WTC11 (cell line): ENCODE results near the gene KRT6A. TPM values are rescaled to one million over a fixed set of nuclear protein-coding genes. Genes with fewer than 3 reads are reported as not detected.

Experiments used
- ATAC-seq: fragments of 200-7000 bp; cut with Tn5 transposase; 2 replicates; pipeline ENCODE4 v1.10.0; 2021; ENCODE audit warnings: mild to moderate bottlenecking, moderate library complexity
- CTCF ChIA-PET: fragments of 300-600 bp; sonication (Branson Sonifier 250); formaldehyde crosslinking; loops from one replicate; lab custom pipeline; 2021; ENCODE audit warnings: antibody characterized with exemption; lab: Charles Lee
- POLR2A ChIA-PET: fragments of 350-600 bp; sonication (Branson Sonifier 250); formaldehyde crosslinking; loops from one replicate; lab custom pipeline; 2021; ENCODE audit warnings: antibody characterized with exemption; lab: Charles Lee
- DNase-seq: peaks from one replicate; pipeline ENCODE4 v3.0.0; 2021; ENCODE audit warnings: low spot score
- H3K27ac Mint-ChIP-seq: 2 replicates; pipeline ENCODE4 v1.8.0; 2021; ENCODE audit warnings: mixed read lengths
- H3K27me3 Mint-ChIP-seq: 2 replicates; pipeline ENCODE4 v1.8.0; 2021; ENCODE audit warnings: low read depth, mild to moderate bottlenecking, moderate library complexity, mixed read lengths
- H3K36me3 Mint-ChIP-seq: 2 replicates; pipeline ENCODE4 v1.8.0; 2021; ENCODE audit warnings: mixed read lengths
- H3K4me1 Mint-ChIP-seq: 2 replicates; pipeline ENCODE4 v1.8.0; 2022; ENCODE audit warnings: mixed read lengths
- H3K4me3 Mint-ChIP-seq: 2 replicates; pipeline ENCODE4 v1.8.0; 2021; ENCODE audit warnings: mild to moderate bottlenecking, moderate library complexity, mixed read lengths
- H3K9me3 Mint-ChIP-seq: 2 replicates; pipeline ENCODE4 v1.8.0; 2021; ENCODE audit warnings: mixed read lengths
- CDX4 ChIP-seq: fragments of 250-450 bp; sonication (Bioruptor Pico); IDR thresholded peaks from 2 replicates; pipeline ENCODE4 v1.9.0; 2021; ENCODE audit warnings: moderate library complexity, mild to moderate bottlenecking, inconsistent platforms, borderline replicate concordance
- CREB1 ChIP-seq: sonication (generic); formaldehyde crosslinking; IDR thresholded peaks from 2 replicates; pipeline ENCODE4 v1.8.0; 2023; ENCODE audit warnings: mild to moderate bottlenecking, missing genetic modification reagents
- CREM ChIP-seq: sonication (generic); formaldehyde crosslinking; IDR thresholded peaks from 2 replicates; pipeline ENCODE4 v1.8.1; 2022; ENCODE audit warnings: mild to moderate bottlenecking, missing genetic modification reagents, moderate library complexity
- CTCF ChIP-seq: fragments of 200-600 bp; IDR thresholded peaks from 2 replicates; pipeline ENCODE4 v1.8.0; 2022; ENCODE audit warnings: antibody characterized with exemption
- ERG ChIP-seq: fragments of 250-450 bp; sonication (Bioruptor Pico); IDR thresholded peaks from 2 replicates; pipeline ENCODE4 v1.8.0; 2021; ENCODE audit warnings: mild to moderate bottlenecking
- FOXJ3 ChIP-seq: sonication (generic); formaldehyde crosslinking; IDR thresholded peaks from 2 replicates; pipeline ENCODE4 v1.9.0; 2021; ENCODE audit warnings: missing genetic modification reagents, mild to moderate bottlenecking, borderline replicate concordance
- FOXP1 ChIP-seq: sonication (generic); formaldehyde crosslinking; IDR thresholded peaks from 2 replicates; pipeline ENCODE4 v1.8.0; 2022; ENCODE audit warnings: missing genetic modification reagents, mild to moderate bottlenecking, moderate library complexity, borderline replicate concordance
- GRHL2 ChIP-seq: fragments of 250-450 bp; sonication (Bioruptor Pico); IDR thresholded peaks from 2 replicates; pipeline ENCODE4 v1.8.0; 2022; ENCODE audit warnings: mild to moderate bottlenecking, moderate library complexity; ENCODE audit not compliant: insufficient replicate concordance, severe bottlenecking
- HMGA2 ChIP-seq: fragments of 250-450 bp; sonication (Bioruptor Pico); IDR thresholded peaks from 2 replicates; pipeline ENCODE4 v1.4.0; 2021; ENCODE audit warnings: mild to moderate bottlenecking, moderate library complexity
- HMGXB4 ChIP-seq: sonication (generic); formaldehyde crosslinking; IDR thresholded peaks from 2 replicates; pipeline ENCODE4 v1.8.1; 2023; ENCODE audit warnings: mild to moderate bottlenecking, moderate library complexity, missing genetic modification reagents
- JAZF1 ChIP-seq: fragments of 250-450 bp; sonication (Bioruptor Pico); IDR thresholded peaks from 2 replicates; pipeline ENCODE4 v1.9.0; 2021; ENCODE audit warnings: moderate library complexity, mild to moderate bottlenecking, inconsistent platforms
- MYBL2 ChIP-seq: sonication (generic); formaldehyde crosslinking; IDR thresholded peaks from 2 replicates; pipeline ENCODE4 v1.8.1; 2023; ENCODE audit warnings: mild to moderate bottlenecking, moderate library complexity, missing genetic modification reagents
- NFE2L1 ChIP-seq: sonication (generic); formaldehyde crosslinking; IDR thresholded peaks from 2 replicates; pipeline ENCODE4 v1.8.1; 2023; ENCODE audit warnings: missing genetic modification reagents
- NFYB ChIP-seq: sonication (generic); formaldehyde crosslinking; conservative IDR thresholded peaks from 2 replicates; pipeline ENCODE4 v1.8.0; 2022; ENCODE audit warnings: low read depth, missing genetic modification reagents
- SP1 ChIP-seq: sonication (generic); formaldehyde crosslinking; conservative IDR thresholded peaks from 2 replicates; pipeline ENCODE4 v1.8.1; 2022; ENCODE audit warnings: missing genetic modification reagents
- USF2 ChIP-seq: sonication (generic); formaldehyde crosslinking; IDR thresholded peaks from 2 replicates; pipeline ENCODE4 v1.8.1; 2023; ENCODE audit warnings: mild to moderate bottlenecking, missing genetic modification reagents, moderate library complexity
- ZNF416 ChIP-seq: fragments of 250-450 bp; sonication (Bioruptor Pico); IDR thresholded peaks from 2 replicates; pipeline ENCODE4 v1.9.0; 2021; ENCODE audit warnings: mild to moderate bottlenecking, inconsistent platforms
- ZNF425 ChIP-seq: fragments of 250-450 bp; sonication (Bioruptor Pico); conservative IDR thresholded peaks from 2 replicates; pipeline ENCODE4 v1.9.0; 2021; ENCODE audit warnings: mild to moderate bottlenecking
- ZNF671 ChIP-seq: fragments of 250-450 bp; sonication (Bioruptor Pico); IDR thresholded peaks from 2 replicates; pipeline ENCODE4 v1.8.0; 2021; ENCODE audit warnings: mild to moderate bottlenecking
- total RNA-seq: library from RNA; stranded (reverse); gene quantifications from 3 replicates; pipeline ENCODE4 v1.2.3, GENCODE V29; 2021

KRT6A gene
- total RNA-seq, 1 experiment from 2014 or later = not detected

GRCh38 chr12:52517005-52517835, 24.2 kb upstream of the KRT6A start:
- no peak overlapping the region for H3K27ac Mint-ChIP-seq

More at GRCh38 chr12:52517005-52517835, 24.2 kb upstream of the KRT6A start:
- no peaks in the 10 kb centered on the region for H3K36me3 Mint-ChIP-seq
- POLR2A ChIA-PET = no interaction called here
- DNase-seq (no peak), ATAC-seq (no peak)
- TF ChIP-seq ERG (CRISPR knock-in tag) = no peak
- no peak for TF ChIP-seq USF2 (CRISPR knock-in tag)
- no peak for TF ChIP-seq FOXJ3
- no peak for TF ChIP-seq NFYB (CRISPR knock-in tag)
- TF ChIP-seq HMGA2 (CRISPR knock-in tag) = no peak
- no peak for TF ChIP-seq ZNF425 (CRISPR knock-in tag)
- no peak for TF ChIP-seq JAZF1 (CRISPR knock-in tag)
- TF ChIP-seq FOXP1 (CRISPR knock-in tag) = no peak
- no peak for TF ChIP-seq HMGXB4 (CRISPR knock-in tag)
- no peak for TF ChIP-seq MYBL2 (CRISPR knock-in tag)
- TF ChIP-seq ZNF416 = no peak
- no peak for TF ChIP-seq NFE2L1
- TF ChIP-seq SP1 (CRISPR knock-in tag) = no peak
- TF ChIP-seq GRHL2 (CRISPR knock-in tag) = no peak
- TF ChIP-seq CREM (CRISPR knock-in tag) = no peak
- TF ChIP-seq CREB1 = no peak
- TF ChIP-seq CTCF = no peak
- TF ChIP-seq ZNF671 (CRISPR knock-in tag) = no peak
- TF ChIP-seq CDX4 (CRISPR knock-in tag) = no peak
- no peaks in the 10 kb centered on the region for H3K27me3 Mint-ChIP-seq
- CTCF ChIA-PET = interaction anchor here (1.0 to 3.6 kb wide), 2 partner anchors 89 to 121 kb away, joined by 3 to 13 read pairs; no protein-coding TSS in a partner anchor
- no peaks in the 10 kb centered on the region for H3K9me3 Mint-ChIP-seq
- peaks cover 7% of the 10 kb centered on the region for H3K4me1 Mint-ChIP-seq
- H3K4me3 Mint-ChIP-seq = no peak overlapping the region
